ENCODE results near the gene DISC1. TPM values are rescaled to one million over a fixed set of nuclear protein-coding genes. Genes with fewer than 3 reads are reported as not detected.
A peak's percentile ranks its signal among the peaks of the same experiment; 100 is the strongest.

Gene DISC1
- total and polyA plus RNA-seq, 2 experiments from 2014 or later = 2.1 to 6.5 TPM

DNA sequence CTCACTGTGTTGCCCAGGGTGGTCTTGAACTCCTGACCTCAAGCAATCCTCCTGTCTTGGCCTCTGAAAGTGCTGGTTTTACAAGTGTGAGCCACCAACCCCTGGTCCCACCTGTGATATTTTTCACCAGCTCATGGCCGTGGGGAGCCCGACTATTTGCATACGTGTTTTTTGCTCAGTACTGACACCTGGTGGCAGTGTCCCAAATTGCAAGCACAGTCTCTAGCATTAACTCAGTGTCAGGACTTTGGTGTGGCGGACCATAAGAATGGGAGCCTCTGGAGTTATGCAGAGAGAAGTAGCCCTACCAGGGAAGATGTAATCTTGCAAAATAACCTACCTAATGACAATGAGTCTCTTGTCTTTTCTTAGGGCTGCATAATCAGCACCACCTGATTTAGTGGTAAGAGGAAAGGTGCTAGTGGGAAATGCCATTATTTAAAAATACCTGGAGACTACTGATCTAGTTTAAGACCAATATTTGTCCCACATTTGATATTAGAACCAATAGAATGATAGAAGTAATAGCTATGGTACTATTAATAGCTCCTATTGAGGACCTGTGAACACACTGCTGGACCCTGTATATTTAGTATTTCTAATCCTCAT lies 305.4 kb downstream of the DISC1 start:
- Histone ChIP-seq H3K4me2 (no peak overlapping the region), H4K20me1 (replicated peaks; ENCODE audit: insufficient read depth) (0 out of 2 replicates have a peak, but pooled peaks cover 3% of the 10 kb centered on the region), H2AFZ (no peak overlapping the region), H3F3A (replicated peaks; ENCODE audit: low read depth) (no peaks in the 10 kb centered on the region), H3K4me3 (no peak overlapping the region), H3K9me2 (ENCODE audit: insufficient read depth) (peaks cover 21% of the 10 kb centered on the region; the same call in 1 of the 2 replicates), H3K27me3 (ENCODE audit: insufficient read depth) (no peaks in the 10 kb centered on the region), H3K4me1 (ENCODE audit: insufficient read depth) (peaks cover 13% of the 10 kb centered on the region), H3K79me2 (replicated peaks; ENCODE audit: insufficient read depth) (no peaks in the 10 kb centered on the region), H3K36me3 (ENCODE audit: insufficient read depth) (0 out of 2 replicates have a peak, but pooled peaks cover 6% of the 10 kb centered on the region), H3K27ac (ENCODE audit: low read depth) (no peak overlapping the region)
- H3K36me3 Mint-ChIP-seq (ENCODE audit: low read depth) = peaks cover 12% of the 10 kb centered on the region
- no peak for TF ChIP-seq EZH2 (IDR thresholded peaks at IDR 0.05; ENCODE audit: low read depth, unreplicated experiment)
- TF ChIP-seq, protein P1, sequence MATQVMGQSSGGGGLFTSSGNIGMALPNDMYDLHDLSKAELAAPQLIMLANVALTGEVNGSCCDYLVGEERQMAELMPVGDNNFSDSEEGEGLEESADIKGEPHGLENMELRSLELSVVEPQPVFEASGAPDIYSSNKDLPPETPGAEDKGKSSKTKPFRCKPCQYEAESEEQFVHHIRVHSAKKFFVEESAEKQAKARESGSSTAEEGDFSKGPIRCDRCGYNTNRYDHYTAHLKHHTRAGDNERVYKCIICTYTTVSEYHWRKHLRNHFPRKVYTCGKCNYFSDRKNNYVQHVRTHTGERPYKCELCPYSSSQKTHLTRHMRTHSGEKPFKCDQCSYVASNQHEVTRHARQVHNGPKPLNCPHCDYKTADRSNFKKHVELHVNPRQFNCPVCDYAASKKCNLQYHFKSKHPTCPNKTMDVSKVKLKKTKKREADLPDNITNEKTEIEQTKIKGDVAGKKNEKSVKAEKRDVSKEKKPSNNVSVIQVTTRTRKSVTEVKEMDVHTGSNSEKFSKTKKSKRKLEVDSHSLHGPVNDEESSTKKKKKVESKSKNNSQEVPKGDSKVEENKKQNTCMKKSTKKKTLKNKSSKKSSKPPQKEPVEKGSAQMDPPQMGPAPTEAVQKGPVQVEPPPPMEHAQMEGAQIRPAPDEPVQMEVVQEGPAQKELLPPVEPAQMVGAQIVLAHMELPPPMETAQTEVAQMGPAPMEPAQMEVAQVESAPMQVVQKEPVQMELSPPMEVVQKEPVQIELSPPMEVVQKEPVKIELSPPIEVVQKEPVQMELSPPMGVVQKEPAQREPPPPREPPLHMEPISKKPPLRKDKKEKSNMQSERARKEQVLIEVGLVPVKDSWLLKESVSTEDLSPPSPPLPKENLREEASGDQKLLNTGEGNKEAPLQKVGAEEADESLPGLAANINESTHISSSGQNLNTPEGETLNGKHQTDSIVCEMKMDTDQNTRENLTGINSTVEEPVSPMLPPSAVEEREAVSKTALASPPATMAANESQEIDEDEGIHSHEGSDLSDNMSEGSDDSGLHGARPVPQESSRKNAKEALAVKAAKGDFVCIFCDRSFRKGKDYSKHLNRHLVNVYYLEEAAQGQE (IDR thresholded peaks at IDR 0.05; ENCODE audit: unreplicated experiment) = no peak
- TF ChIP-seq JUNB (IDR thresholded peaks at IDR 0.05; ENCODE audit: unreplicated experiment) = no peak
- TF ChIP-seq, protein P2, sequence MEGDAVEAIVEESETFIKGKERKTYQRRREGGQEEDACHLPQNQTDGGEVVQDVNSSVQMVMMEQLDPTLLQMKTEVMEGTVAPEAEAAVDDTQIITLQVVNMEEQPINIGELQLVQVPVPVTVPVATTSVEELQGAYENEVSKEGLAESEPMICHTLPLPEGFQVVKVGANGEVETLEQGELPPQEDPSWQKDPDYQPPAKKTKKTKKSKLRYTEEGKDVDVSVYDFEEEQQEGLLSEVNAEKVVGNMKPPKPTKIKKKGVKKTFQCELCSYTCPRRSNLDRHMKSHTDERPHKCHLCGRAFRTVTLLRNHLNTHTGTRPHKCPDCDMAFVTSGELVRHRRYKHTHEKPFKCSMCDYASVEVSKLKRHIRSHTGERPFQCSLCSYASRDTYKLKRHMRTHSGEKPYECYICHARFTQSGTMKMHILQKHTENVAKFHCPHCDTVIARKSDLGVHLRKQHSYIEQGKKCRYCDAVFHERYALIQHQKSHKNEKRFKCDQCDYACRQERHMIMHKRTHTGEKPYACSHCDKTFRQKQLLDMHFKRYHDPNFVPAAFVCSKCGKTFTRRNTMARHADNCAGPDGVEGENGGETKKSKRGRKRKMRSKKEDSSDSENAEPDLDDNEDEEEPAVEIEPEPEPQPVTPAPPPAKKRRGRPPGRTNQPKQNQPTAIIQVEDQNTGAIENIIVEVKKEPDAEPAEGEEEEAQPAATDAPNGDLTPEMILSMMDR (conservative IDR thresholded peaks at IDR 0.05; ENCODE audit: low read depth in 2 of 2) = peak; percentile 74 to 91
- peaks cover 7% of the 10 kb centered on the region for H3K27me3 Mint-ChIP-seq (ENCODE audit: insufficient read depth, low read depth, poor library complexity)
- DNase-seq (ENCODE audit: low spot score) (peak; percentile 76), ATAC-seq (peak; percentile 36; the same call in 2 of the 3 replicates)
- H3K27ac Mint-ChIP-seq = no peak overlapping the region
- peaks cover 23% of the 10 kb centered on the region for H3K4me1 Mint-ChIP-seq
- H3K4me3 Mint-ChIP-seq = no peak overlapping the region
- peaks cover 10% of the 10 kb centered on the region; the same call in 2 of the 3 replicates for H3K9me3 Mint-ChIP-seq

DNA sequence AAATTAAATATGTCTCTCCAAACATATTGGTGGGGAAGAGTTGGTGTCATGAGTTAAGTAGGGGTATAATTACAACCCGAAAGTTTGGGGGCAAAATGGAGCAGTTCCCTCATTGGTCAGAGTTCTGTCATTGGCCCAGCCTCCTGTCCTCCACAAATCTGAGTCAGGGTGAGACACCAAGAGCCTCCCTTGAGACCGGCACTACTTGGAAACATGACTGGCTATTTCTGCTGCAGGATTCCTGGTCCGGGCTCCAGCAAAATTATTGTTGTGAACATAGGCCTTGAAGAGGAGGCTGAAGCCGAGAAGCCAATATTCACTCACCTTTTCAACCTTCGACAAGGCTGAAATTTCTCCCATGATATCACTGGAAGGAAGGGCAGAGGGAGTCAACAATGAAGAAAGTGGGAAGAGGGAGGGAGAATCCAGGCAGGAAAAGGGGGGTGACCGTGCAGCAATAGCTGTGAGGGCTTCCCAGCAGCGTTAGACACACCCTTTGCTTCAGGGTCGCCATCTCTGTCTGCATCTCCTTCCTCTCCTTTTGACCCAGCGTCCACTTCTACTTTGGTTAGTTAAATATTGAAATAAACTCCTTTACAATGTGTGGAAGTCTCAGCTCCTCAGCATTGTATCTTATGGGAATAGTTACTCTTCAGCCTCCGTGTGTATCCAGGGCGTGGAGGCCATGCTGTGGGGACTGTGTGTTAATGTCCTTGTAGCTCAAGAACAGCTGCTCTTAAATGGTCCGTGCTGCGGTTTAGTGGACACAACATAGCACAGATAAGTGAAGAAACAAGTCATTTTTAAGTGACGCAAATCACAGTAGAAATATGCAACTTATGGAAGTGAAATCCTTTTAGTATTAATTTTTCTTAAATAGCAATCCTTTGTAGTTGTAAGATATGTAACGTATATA lies 307.4 kb downstream of the DISC1 start:
- Histone ChIP-seq H3K4me3 (no peak overlapping the region), H2AFZ (no peak overlapping the region), H3K4me2 (no peak overlapping the region), H3K9me2 (ENCODE audit: insufficient read depth) (peaks cover 25% of the 10 kb centered on the region), H3K4me1 (ENCODE audit: insufficient read depth) (peaks cover 11% of the 10 kb centered on the region), H3F3A (replicated peaks; ENCODE audit: low read depth) (no peaks in the 10 kb centered on the region), H3K36me3 (ENCODE audit: insufficient read depth) (0 out of 2 replicates have a peak, but pooled peaks cover 6% of the 10 kb centered on the region), H3K79me2 (replicated peaks; ENCODE audit: insufficient read depth) (no peaks in the 10 kb centered on the region), H4K20me1 (replicated peaks; ENCODE audit: insufficient read depth) (no peaks in the 10 kb centered on the region), H3K27me3 (ENCODE audit: insufficient read depth) (no peaks in the 10 kb centered on the region), H3K27ac (ENCODE audit: low read depth) (no peak overlapping the region)
- H3K27me3 Mint-ChIP-seq (ENCODE audit: insufficient read depth, low read depth, poor library complexity) = peaks cover 3% of the 10 kb centered on the region
- DNase-seq (ENCODE audit: low spot score) (no peak), ATAC-seq (no peak)
- H3K9me3 Mint-ChIP-seq = peaks cover 10% of the 10 kb centered on the region; the same call in 2 of the 3 replicates
- no peak overlapping the region for H3K4me3 Mint-ChIP-seq
- peaks cover 12% of the 10 kb centered on the region for H3K36me3 Mint-ChIP-seq (ENCODE audit: low read depth)
- H3K4me1 Mint-ChIP-seq = peaks cover 21% of the 10 kb centered on the region
- no peak overlapping the region for H3K27ac Mint-ChIP-seq
- TF ChIP-seq CREB1 (CRISPR knock-in tag; IDR thresholded peaks at IDR 0.05; ENCODE audit: low read depth) (no peak), NANOG (IDR thresholded peaks at IDR 0.05; ENCODE audit: borderline replicate concordance) (no peak), ZNF114 (CRISPR knock-in tag; IDR thresholded peaks at IDR 0.05) (no peak), STAT1 (IDR thresholded peaks at IDR 0.05; ENCODE audit: unreplicated experiment) (no peak)
- TF ChIP-seq, protein P1 (IDR thresholded peaks at IDR 0.05; ENCODE audit: unreplicated experiment) = no peak
- TF ChIP-seq, protein P3, sequence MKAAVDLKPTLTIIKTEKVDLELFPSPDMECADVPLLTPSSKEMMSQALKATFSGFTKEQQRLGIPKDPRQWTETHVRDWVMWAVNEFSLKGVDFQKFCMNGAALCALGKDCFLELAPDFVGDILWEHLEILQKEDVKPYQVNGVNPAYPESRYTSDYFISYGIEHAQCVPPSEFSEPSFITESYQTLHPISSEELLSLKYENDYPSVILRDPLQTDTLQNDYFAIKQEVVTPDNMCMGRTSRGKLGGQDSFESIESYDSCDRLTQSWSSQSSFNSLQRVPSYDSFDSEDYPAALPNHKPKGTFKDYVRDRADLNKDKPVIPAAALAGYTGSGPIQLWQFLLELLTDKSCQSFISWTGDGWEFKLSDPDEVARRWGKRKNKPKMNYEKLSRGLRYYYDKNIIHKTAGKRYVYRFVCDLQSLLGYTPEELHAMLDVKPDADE (IDR thresholded peaks at IDR 0.05) = no peak
